ENCODE data around the gene HGF.

The HGF gene

GRCh38 chr7:81659697-81660395 is 110.0 kb downstream of the HGF start:
- TF ChIP-seq ZFP30 (CRISPR knock-in tag; IDR thresholded peaks at IDR 0.05) = no peak
- TF ChIP-seq TSHZ2 (CRISPR knock-in tag; IDR thresholded peaks at IDR 0.05) = no peak
- no peak for TF ChIP-seq PATZ1 (CRISPR knock-in tag; IDR thresholded peaks at IDR 0.05; ENCODE audit: borderline replicate concordance)
- TF ChIP-seq ARNTL (CRISPR knock-in tag; IDR thresholded peaks at IDR 0.05; ENCODE audit: borderline replicate concordance, low read depth) = no peak
- no peak for TF ChIP-seq TCF4 (CRISPR knock-in tag; IDR thresholded peaks at IDR 0.05; ENCODE audit: borderline replicate concordance)
- TF ChIP-seq ZFP3 (CRISPR knock-in tag; IDR thresholded peaks at IDR 0.05) = no peak
- no peak for TF ChIP-seq BACH2 (CRISPR knock-in tag; IDR thresholded peaks at IDR 0.05; ENCODE audit: borderline replicate concordance)
- no peak for ATAC-seq

GRCh38 chr7:81657551-81657950 is 112.3 kb downstream of the HGF start:
- no peak for ATAC-seq
- TF ChIP-seq POU6F1 (CRISPR knock-in tag; IDR thresholded peaks at IDR 0.05; ENCODE audit: borderline replicate concordance, low read depth) (no peak), BACH2 (CRISPR knock-in tag; IDR thresholded peaks at IDR 0.05; ENCODE audit: borderline replicate concordance) (no peak), SNAI2 (CRISPR knock-in tag; IDR thresholded peaks at IDR 0.05) (no peak)

- TF ChIP-seq ZNF8 (CRISPR knock-in tag; IDR thresholded peaks at IDR 0.05) (no peak), PPARA (CRISPR knock-in tag; IDR thresholded peaks at IDR 0.05; ENCODE audit: borderline replicate concordance) (no peak), ESRRG (CRISPR knock-in tag; IDR thresholded peaks at IDR 0.05) (no peak), ARNTL (CRISPR knock-in tag; IDR thresholded peaks at IDR 0.05; ENCODE audit: borderline replicate concordance, low read depth) (no peak), CSRNP3 (CRISPR knock-in tag; IDR thresholded peaks at IDR 0.05) (no peak), PATZ1 (CRISPR knock-in tag; IDR thresholded peaks at IDR 0.05; ENCODE audit: borderline replicate concordance) (no peak), ZFP30 (CRISPR knock-in tag; IDR thresholded peaks at IDR 0.05) (no peak), ZNF565 (CRISPR knock-in tag; conservative IDR thresholded peaks at IDR 0.05; ENCODE audit: low read depth) (no peak), ISL1 (CRISPR knock-in tag; IDR thresholded peaks at IDR 0.05) (no peak), OSR1 (CRISPR knock-in tag; IDR thresholded peaks at IDR 0.05) (no peak), ZFP3 (CRISPR knock-in tag; IDR thresholded peaks at IDR 0.05) (no peak), CSDC2 (CRISPR knock-in tag; IDR thresholded peaks at IDR 0.05) (no peak), TSHZ2 (CRISPR knock-in tag; IDR thresholded peaks at IDR 0.05) (no peak), ZNF70 (CRISPR knock-in tag; IDR thresholded peaks at IDR 0.05) (no peak)
- ATAC-seq = no peak
These were observed 114.6 kb downstream of the HGF start for GRCh38 chr7:81655271-81655670.

All from SK-N-SH treated with all-trans-retinoic acid at 6 μM for 48 hours (cell line).